ENCODE results near the gene MACROD2. TPM values are rescaled to one million over a fixed set of nuclear protein-coding genes. Genes with fewer than 3 reads are reported as not detected.

Gene MACROD2
- total RNA-seq, 1 experiment from 2014 or later = 1.6 TPM

- Histone ChIP-seq H2BK15ac (ENCODE audit: low read depth, low read length) (no peak overlapping the region), H2AFZ (ENCODE audit: low read length) (no peak overlapping the region), H3K9me3 (ENCODE audit: control insufficient read depth, low read depth, low read length) (no peaks in the 10 kb centered on the region), H3K4me2 (ENCODE audit: insufficient read depth, insufficient read length, low read length) (no peak overlapping the region), H3K27me3 (ENCODE audit: insufficient read depth, low read length) (no peaks in the 10 kb centered on the region), H3K4me1 (ENCODE audit: insufficient read depth, low read length) (no peaks in the 10 kb centered on the region), H2BK120ac (ENCODE audit: low read depth, low read length, poor library complexity, severe bottlenecking) (no peak overlapping the region), H2BK5ac (ENCODE audit: insufficient read length, low read length) (no peak overlapping the region), H4K5ac (ENCODE audit: insufficient read length, low read depth, low read length) (no peak overlapping the region), H3K27ac (ENCODE audit: insufficient read length, low read depth, low read length) (no peak overlapping the region), H3K23ac (ENCODE audit: insufficient read length, low read depth, low read length) (no peak overlapping the region), H3K18ac (ENCODE audit: insufficient read length, low read depth, low read length) (no peak overlapping the region), H3K14ac (ENCODE audit: insufficient read depth, low read length) (no peak overlapping the region), H2BK20ac (ENCODE audit: low read depth, low read length, poor library complexity, severe bottlenecking) (no peak overlapping the region), H4K91ac (ENCODE audit: insufficient read length, low read depth, low read length) (no peak overlapping the region), H4K8ac (replicated peaks; ENCODE audit: insufficient read length, low read depth, low read length) (no peak overlapping the region), H4K20me1 (ENCODE audit: control insufficient read depth, insufficient read depth, insufficient read length) (no peaks in the 10 kb centered on the region), H3K4ac (ENCODE audit: low read depth, low read length) (no peak overlapping the region), H3K79me2 (ENCODE audit: insufficient read depth, low read length) (no peaks in the 10 kb centered on the region; the same call in 1 of the 2 replicates), H3K9ac (ENCODE audit: extremely low read depth, insufficient read length, low read length) (no peak overlapping the region), H3K23me2 (ENCODE audit: insufficient read length, low read depth, low read length, poor library complexity, severe bottlenecking) (no peaks in the 10 kb centered on the region), H3K56ac (ENCODE audit: insufficient read length, low read depth, low read length) (no peak overlapping the region), H3K79me1 (ENCODE audit: insufficient read depth, low read depth, low read length, poor library complexity, severe bottlenecking) (no peaks in the 10 kb centered on the region), H2BK12ac (ENCODE audit: insufficient read length, low read depth, low read length) (no peak overlapping the region), H3T11ph (ENCODE audit: low read length) (no peak overlapping the region), H2AK5ac (ENCODE audit: insufficient read length, low read length) (no peak overlapping the region)
- no peak for TF ChIP-seq CTCF (conservative IDR thresholded peaks at IDR 0.05)
- Mint-ChIP-seq H3K4me3 (no peak overlapping the region), H3K27me3 (ENCODE audit: low read depth) (no peaks in the 10 kb centered on the region), H3K9me3 (no peaks in the 10 kb centered on the region), H3K4me1 (no peaks in the 10 kb centered on the region), H3K27ac (no peak overlapping the region), H3K36me3 (ENCODE audit: insufficient read depth in 1 of 3, low read depth in 3 of 3) (no peaks in the 10 kb centered on the region)
- no peak for DNase-seq
Measured at GRCh38 chr20:14543040-14543439, 547.7 kb downstream of the MACROD2 start.

All from H9 (cell line).